HepG2 (cell line): Measurements from ENCODE around the gene FAM110C. TPM values are rescaled to one million over a fixed set of nuclear protein-coding genes. Genes with fewer than 3 reads are reported as not detected.

ENCODE experiments used
- CENPT ChIP-seq: sonication (generic); formaldehyde crosslinking; IDR thresholded peaks from 2 replicates; pipeline ENCODE4 v1.8.0; 2022; ENCODE audit warnings: low read depth, mild to moderate bottlenecking, moderate library complexity, missing genetic modification reagents
- DNMT1 ChIP-seq: sonication (generic); formaldehyde crosslinking; IDR thresholded peaks from 2 replicates; pipeline ENCODE4 v1.5.1; 2020; ENCODE audit warnings: mild to moderate bottlenecking, missing genetic modification reagents
- HMGXB4 ChIP-seq, 2 experiments: sonication (generic) in 1 of 2; formaldehyde crosslinking in 1 of 2; IDR thresholded peaks; 2 replicates each; pipeline versions ENCODE4 v1.4.0 to v1.6.1; 2018 to 2020; ENCODE audit warnings: missing genetic modification reagents in 2 of 2, borderline replicate concordance in 1 of 2, low read depth in 1 of 2, mild to moderate bottlenecking in 1 of 2, missing biosample characterization in 1 of 2
- KIAA2018 ChIP-seq: sonication (generic); formaldehyde crosslinking; IDR thresholded peaks from 2 replicates; pipeline ENCODE4 v1.5.0; 2020; ENCODE audit warnings: mild to moderate bottlenecking, missing genetic modification reagents, borderline replicate concordance
- NBN ChIP-seq: fragments of 450-650 bp; conservative IDR thresholded peaks from 2 replicates; pipeline ENCODE4 v1.6.1; 2017
- RBM39 ChIP-seq: fragments of 200-400 bp; formaldehyde crosslinking; IDR thresholded peaks from one replicate; pipeline ENCODE4 v1.6.1; 2018; ENCODE audit warnings: antibody characterized with exemption, mild to moderate bottlenecking, low read depth, low read length; ENCODE audit not compliant: poor library complexity, severe bottlenecking
- ZBTB33 ChIP-seq: sonication (generic); formaldehyde crosslinking; IDR thresholded peaks from 2 replicates; pipeline ENCODE4 v1.4.0; 2020; ENCODE audit warnings: missing genetic modification reagents
- ZBTB7A ChIP-seq: sonication (generic); formaldehyde crosslinking; IDR thresholded peaks from 2 replicates; pipeline ENCODE4 v1.8.0; 2022; ENCODE audit warnings: mild to moderate bottlenecking, missing genetic modification reagents
- ZNF569 ChIP-seq: sonication (generic); formaldehyde crosslinking; IDR thresholded peaks from 2 replicates; pipeline ENCODE4 v1.5.0; 2020; ENCODE audit warnings: mild to moderate bottlenecking, missing genetic modification reagents, moderate library complexity, borderline replicate concordance
- ZNF687 ChIP-seq: sonication (generic); formaldehyde crosslinking; IDR thresholded peaks from 2 replicates; pipeline ENCODE4 v1.5.1; 2020; ENCODE audit warnings: mild to moderate bottlenecking, missing genetic modification reagents, moderate library complexity
- ZNF777 ChIP-seq: sonication (generic); formaldehyde crosslinking; IDR thresholded peaks from 2 replicates; pipeline ENCODE4 v1.4.0; 2020; ENCODE audit warnings: missing genetic modification reagents
- polyA plus RNA-seq, 8 experiments: library from polyadenylated mRNA; depleted of rRNA in 3 of 8; stranded (reverse) in 7 of 8; unstranded in 1 of 8; fragments of >200 nt; fragmentation: Illumina TruSeq in 4 of 8; extraction: Trizol in 4 of 8; gene quantifications; 2 replicates each; pipeline versions ENCODE4 v1.2.1 to v1.2.3, GENCODE V29; 2011 to 2016; ENCODE audit warnings: low read depth in 4 of 8, missing spikeins in 1 of 8, mixed read lengths in 1 of 8; ENCODE audit not compliant: insufficient read depth in 1 of 8
- total RNA-seq, 5 experiments: library from RNA; depleted of rRNA; stranded (reverse); fragments of >200 nt; fragmentation: Illumina TruSeq; extraction: Trizol; gene quantifications; 2 replicates each; pipeline ENCODE4 v1.2.3, GENCODE V29; 2016; ENCODE audit warnings: low read depth in 1 of 5

FAM110C gene
- total and polyA plus RNA-seq, 2 of the 13 experiments (the other 11 are each of a cell fraction or from before 2014, with no cell fraction given): 1.2 to 3.5 TPM

GRCh38 chr2:11248-11941 lies 34.9 kb downstream of the FAM110C start (continued):
- TF ChIP-seq ZBTB7A (no peak), ZNF777 (CRISPR knock-in tag) (no peak), ZNF687 (CRISPR knock-in tag) (peak; percentile 37), KIAA2018 (CRISPR knock-in tag) (no peak), HMGXB4 (CRISPR knock-in tag; IDR thresholded peaks at IDR 0.05; ENCODE audit: borderline replicate concordance in 1 of 2, low read depth in 1 of 2) (peak; percentile 38 to 80; a peak in 3 of 4 replicates), CENPT (CRISPR knock-in tag) (no peak), ZNF569 (CRISPR knock-in tag) (no peak), NBN (peak; percentile 95; the same call in 1 of the 2 replicates), ZBTB33 (CRISPR knock-in tag) (peak; percentile 95), DNMT1 (CRISPR knock-in tag) (0 out of 2 replicates have a peak, but pooled peaks have one; percentile 52), RBM39 (peak; percentile 67)
